Mesenteric fat pad (tissue), 1 donor: Measurements from ENCODE around the gene PXDC1. TPM values are rescaled to one million over a fixed set of nuclear protein-coding genes. Genes with fewer than 3 reads are reported as not detected.
A peak's percentile ranks its signal among the peaks of the same experiment; 100 is the strongest.
"Not testable (repeated sequence)": the region's sequence is repeated elsewhere in the genome, so short reads cannot be mapped to it uniquely, and the experiment has no call there.

Source experiments
- DNase-seq: peaks from one replicate; pipeline ENCODE4 v3.0.0-alpha.2; 2020; ENCODE audit warnings: low spot score
- total RNA-seq: library from RNA; stranded (reverse); fragmentation: NEBNext Ultra II Directional; extraction: Animal tissue kit (Norgen Biotek cat#: 25700); gene quantifications from one replicate; pipeline ENCODE4 v1.2.1, GENCODE V29; 2021
- donor health status: DM: yes; HTN: yes; CAD: no.

The PXDC1 gene
- total RNA-seq, 1 donor from 2014 or later: 133 TPM

GRCh38 chr6:3764516-3765335 lies 13.2 kb upstream of the PXDC1 start:
- DNase-seq: no peak

DNA sequence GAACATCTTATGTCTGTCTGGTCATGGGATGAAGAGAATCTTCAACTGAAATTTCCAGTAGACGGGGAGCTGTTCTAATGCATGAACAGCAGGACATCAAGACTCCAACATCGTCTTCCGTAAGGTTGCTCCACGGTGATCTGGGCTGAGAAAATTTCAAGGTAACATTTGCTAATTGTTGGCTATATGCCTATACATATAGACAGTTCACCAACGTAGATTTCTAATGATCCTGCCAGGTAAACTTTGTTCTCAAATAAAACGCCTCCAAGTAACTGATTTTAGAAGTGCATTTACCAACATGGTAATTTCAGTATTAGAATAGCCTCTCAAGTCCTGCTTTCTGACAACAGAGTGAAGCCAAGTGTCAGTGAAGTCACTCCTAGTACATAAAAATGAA lies 11.3 kb upstream of the PXDC1 start:
- DNase-seq: no peak

DNA sequence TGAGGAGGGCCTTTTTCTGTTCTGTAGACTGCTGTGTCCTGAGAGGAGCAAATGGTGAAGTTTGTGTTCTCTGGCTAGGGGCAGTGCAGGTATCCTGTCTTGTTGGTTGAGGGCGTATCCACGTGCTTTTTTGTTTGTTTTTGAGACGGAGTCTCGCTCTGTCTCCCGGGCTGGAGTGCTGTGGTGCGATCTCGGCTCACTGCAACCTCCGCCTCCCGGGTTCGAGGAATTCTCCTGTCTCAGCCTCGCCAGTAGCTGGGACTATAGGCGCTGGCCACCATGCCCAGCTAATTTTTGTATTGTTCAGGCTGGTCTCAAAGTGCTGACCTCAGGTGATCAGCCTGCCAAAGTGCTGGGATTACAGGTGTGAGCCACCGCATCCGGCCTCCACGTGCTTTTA lies 10.8 kb upstream of the PXDC1 start:
- DNase-seq: no peak

DNA sequence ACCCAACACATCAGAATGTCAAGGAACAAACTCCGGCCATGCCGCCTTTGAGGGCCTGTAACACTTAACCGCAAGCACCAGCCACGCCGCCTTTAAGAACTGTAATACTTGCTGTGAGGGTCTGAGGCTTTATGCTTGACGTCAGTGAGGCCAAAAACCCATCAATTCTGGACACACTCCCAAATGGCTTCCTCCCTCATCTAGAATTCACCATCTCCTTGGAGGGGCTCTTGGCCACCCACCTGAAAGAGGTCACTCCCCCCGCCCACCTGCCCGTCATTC lies 10.4 kb upstream of the PXDC1 start:
- DNase-seq: no peak

GRCh38 chr6:3759646-3760232 lies 8.2 kb upstream of the PXDC1 start:
- no peak for DNase-seq

GRCh38 chr6:3758842-3759144 lies 7.3 kb upstream of the PXDC1 start:
- peak; percentile 51 for DNase-seq

- DNase-seq: peak; percentile 84
These were observed 6.7 kb upstream of the PXDC1 start for GRCh38 chr6:3757998-3758841.

GRCh38 chr6:3757241-3757641 lies 5.7 kb upstream of the PXDC1 start:
- peak; percentile 76 for DNase-seq

- DNase-seq: no peak
These were observed 5.0 kb upstream of the PXDC1 start for GRCh38 chr6:3756546-3756945.

DNA sequence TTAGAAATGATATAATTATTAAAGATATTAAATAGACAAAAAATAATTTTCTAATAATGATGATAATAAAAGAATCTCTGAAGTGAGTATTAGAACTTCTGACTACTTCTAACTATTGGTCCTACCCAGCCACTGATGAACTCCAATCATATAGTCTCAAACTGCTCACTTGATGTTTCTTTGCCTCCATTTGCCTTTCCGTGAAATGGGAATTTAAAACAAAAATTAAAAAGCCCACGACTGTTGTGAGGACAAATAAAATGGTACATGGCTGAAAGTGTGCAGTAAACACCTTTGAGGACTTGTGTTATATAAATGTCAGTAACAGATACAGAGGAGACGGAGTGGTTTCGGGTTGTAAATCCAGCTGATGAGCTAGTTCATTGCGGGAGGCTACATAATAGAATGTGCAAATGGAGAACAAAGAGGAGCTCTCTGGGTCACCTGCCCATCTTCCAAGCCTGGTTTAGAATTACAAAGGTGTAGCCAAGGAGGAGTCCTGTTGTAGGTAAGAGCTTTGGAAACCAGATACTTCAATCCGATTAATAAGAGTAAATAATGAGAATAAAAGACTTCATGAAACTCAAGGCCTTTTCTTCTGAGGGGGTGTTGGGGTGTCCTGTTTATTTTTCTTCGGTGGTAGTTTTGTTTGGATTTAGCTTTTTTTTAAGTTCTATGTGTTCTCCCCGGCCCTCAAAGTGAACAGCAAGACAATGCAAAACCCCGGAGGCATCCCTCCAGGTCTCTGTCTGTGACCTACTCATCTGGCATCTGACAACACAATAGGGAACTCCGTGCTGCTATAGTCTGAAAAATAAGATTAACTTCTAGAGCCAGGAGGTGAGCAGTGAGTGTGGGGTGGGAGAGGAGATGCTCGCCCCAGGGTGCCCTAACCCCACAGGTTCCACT lies 4.4 kb upstream of the PXDC1 start:
- DNase-seq: no peak

DNA sequence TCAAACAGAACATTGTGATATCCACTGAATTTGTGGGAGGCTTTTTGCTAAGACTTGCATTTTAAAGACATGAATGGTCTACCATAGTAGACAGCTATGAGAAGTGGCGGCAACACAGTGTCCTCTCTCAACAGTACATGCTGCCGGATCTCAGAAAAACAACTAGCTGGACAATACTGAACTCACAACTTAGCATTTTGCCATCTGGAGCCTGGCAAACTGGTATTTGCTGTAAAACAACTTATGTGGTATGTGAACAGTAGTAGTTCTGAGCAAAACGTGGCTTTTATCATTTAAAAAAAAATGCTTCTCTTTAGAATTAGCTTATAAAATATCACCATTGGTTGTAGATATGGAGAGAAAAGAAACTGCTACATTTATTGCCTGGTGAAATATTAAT lies 3.3 kb upstream of the PXDC1 start:
- DNase-seq: no peak

DNA sequence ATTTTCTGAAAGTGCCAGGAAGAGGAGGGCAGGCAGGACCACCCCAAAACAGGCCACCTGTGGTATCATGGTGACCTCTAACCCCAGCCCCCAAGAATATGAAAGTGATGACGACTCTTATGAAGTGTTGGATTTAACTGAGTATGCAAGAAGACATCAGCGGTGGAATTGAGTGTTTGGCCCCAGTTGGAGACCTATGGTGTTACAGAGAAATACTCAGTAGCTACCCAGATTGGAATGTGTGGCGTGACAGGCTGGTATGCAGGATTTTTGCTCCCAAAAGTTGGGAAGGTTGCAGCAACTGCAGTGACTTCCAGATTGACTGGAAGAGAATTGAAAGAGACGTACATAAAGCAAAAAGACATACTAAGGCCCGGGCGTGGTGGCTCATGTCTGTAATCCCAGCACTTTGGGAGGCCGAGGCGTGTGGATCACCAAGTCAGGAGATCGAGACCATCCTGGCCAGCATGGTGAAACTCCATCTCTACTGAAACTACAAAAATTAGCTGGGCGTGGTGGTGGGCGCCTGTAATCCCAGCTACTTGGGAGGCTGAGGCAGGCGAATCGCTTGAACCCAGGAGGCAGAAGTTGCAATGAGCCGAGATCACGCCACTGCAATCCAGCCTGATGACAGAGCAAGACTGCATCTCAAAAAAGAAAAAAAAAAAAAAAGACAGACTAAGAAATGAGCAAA lies 2.7 kb upstream of the PXDC1 start:
- not testable (repeated sequence) for DNase-seq

- DNase-seq: no peak
These were observed 1.8 kb upstream of the PXDC1 start for GRCh38 chr6:3753228-3753835.

DNA sequence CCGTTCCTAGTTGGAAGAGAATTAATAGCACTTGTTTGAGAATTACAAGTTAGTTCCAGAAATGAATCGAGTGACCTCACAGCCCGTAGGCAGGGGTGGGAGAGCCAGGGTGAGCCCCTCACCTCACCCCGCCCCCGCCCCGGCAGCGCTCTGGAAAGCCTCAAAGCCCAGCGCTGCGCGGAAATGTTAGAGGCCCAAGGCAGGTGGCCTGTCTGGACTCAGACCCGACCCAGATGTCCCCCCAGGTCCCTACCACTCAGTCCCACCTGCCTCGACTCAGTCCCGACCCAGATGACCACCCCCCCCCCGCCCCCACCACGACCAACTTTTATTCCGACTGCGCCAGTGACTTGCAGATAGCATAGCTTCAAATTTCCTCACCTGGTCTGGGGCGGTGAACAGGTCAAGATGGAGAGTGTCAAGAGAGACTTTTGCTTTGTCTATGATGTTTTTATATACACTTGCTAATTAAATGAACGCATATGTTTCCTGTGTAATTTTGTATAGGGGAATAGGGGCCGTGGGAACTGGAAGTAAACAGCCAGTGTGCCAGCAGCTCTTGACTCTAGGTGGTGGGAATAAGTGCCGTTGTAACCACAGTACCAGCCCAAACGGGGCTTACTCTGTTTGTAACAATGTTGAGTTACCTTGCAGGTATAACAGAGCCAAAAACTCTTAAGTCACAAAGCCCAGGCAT lies 1.2 kb upstream of the PXDC1 start:
- DNase-seq: no peak

DNA sequence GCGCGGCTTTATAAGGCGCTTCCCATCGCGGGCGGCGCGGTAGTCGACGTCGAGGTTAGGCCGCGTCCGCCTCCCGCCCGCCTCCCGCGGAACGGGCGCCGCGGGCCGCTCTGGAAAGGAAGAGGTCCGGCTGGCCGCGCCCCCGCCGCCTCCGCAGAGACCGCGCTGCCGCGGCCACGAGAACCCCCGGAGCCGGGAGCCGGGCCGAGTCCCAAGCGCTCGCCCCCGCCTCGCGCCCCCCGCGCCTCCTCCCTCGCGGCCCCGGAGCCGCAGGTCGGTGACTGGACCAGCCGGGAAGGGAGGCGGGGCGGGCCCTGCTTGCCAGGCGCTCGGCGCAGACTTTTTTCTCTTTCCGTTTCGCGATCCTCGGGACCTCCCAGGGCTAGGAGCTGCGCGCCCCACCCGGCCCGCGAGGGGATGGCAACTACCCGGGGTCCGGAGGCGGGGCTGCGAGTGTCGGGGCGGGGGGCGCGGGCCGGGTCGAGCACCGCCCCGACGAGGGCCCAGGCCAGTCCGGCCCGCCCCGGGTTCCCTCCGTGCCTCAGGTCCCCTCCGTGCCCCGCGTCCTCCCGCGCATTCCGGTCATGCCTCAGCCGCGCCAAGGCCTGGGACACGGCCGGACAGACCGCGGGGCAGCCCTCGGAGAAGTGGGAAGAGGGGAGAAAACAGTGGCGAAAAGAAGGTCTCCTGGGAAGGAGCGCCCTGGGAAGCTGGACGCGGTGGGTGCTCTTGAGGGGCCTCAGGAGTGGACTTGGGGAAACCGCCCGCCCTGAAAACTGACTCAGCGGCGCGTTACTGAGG lies 417 bp upstream of the PXDC1 start:
- DNase-seq: peak; percentile 97

GRCh38 chr6:3750317-3751076 lies 1.0 kb downstream of the PXDC1 start:
- DNase-seq: peak; percentile 94

GRCh38 chr6:3749977-3750316 lies 1.6 kb downstream of the PXDC1 start:
- no peak for DNase-seq
